ENCODE measurements around the gene UBXN11.
"Not testable (repeated sequence)": the region's sequence is repeated elsewhere in the genome, so short reads cannot be mapped to it uniquely, and the experiment has no call there.

UBXN11 gene

GRCh38 chr1:26321315-26322041 lies 15.0 kb upstream of the UBXN11 start:
- Histone ChIP-seq H3K9me3 (ENCODE audit: control insufficient read depth, insufficient read depth, low read length) (no peaks in the 10 kb centered on the region), H3K27me3 (ENCODE audit: control insufficient read depth, insufficient read depth, low read length) (no peaks in the 10 kb centered on the region), H3K36me3 (ENCODE audit: control insufficient read depth, insufficient read depth, low read length) (peaks cover 9% of the 10 kb centered on the region; the same call in 1 of the 2 replicates), H3K27ac (ENCODE audit: low read length) (no peak overlapping the region), H3K4me1 (ENCODE audit: control insufficient read depth, insufficient read depth, low read length) (peaks cover 3% of the 10 kb centered on the region; the same call in 1 of the 2 replicates), H3K4me3 (ENCODE audit: low read length) (no peak overlapping the region)
- no CpG with 5 or more reads among the region's 16 CpGs for WGBS (ENCODE audit: insufficient coverage, insufficient read length)
- DNase-seq (ENCODE audit: low read depth, low spot score): peak; percentile 71

GRCh38 chr1:26320896-26321295 lies 14.5 kb upstream of the UBXN11 start:
- no CpG with 5 or more reads among the region's 2 CpGs for WGBS (ENCODE audit: insufficient coverage, insufficient read length)

GRCh38 chr1:26318338-26319064 lies 12.1 kb upstream of the UBXN11 start:
- no peak overlapping the region for H3K27ac ChIP-seq (ENCODE audit: low read length)
- DNase-seq (ENCODE audit: low read depth, low spot score): no peak
- H3K27me3 ChIP-seq (ENCODE audit: control insufficient read depth, insufficient read depth, low read length): no peaks in the 10 kb centered on the region
- H3K4me3 ChIP-seq (ENCODE audit: low read length): no peak overlapping the region
- no CpG with 5 or more reads among the region's 9 CpGs for WGBS (ENCODE audit: insufficient coverage, insufficient read length)
- peaks cover 2% of the 10 kb centered on the region; the same call in 1 of the 2 replicates for H3K36me3 ChIP-seq (ENCODE audit: control insufficient read depth, insufficient read depth, low read length)
- H3K4me1 ChIP-seq (ENCODE audit: control insufficient read depth, insufficient read depth, low read length): peaks cover 3% of the 10 kb centered on the region; the same call in 1 of the 2 replicates
- no peaks in the 10 kb centered on the region for H3K9me3 ChIP-seq (ENCODE audit: control insufficient read depth, insufficient read depth, low read length)

More at GRCh38 chr1:26320896-26321295, 14.5 kb upstream of the UBXN11 start:
- H3K9me3 ChIP-seq (ENCODE audit: control insufficient read depth, insufficient read depth, low read length): no peaks in the 10 kb centered on the region
- no peaks in the 10 kb centered on the region for H3K27me3 ChIP-seq (ENCODE audit: control insufficient read depth, insufficient read depth, low read length)
- no peak overlapping the region for H3K27ac ChIP-seq (ENCODE audit: low read length)
- no peak for DNase-seq (ENCODE audit: low read depth, low spot score)
- H3K36me3 ChIP-seq (ENCODE audit: control insufficient read depth, insufficient read depth, low read length): peaks cover 9% of the 10 kb centered on the region; the same call in 1 of the 2 replicates
- peaks cover 3% of the 10 kb centered on the region; the same call in 1 of the 2 replicates for H3K4me1 ChIP-seq (ENCODE audit: control insufficient read depth, insufficient read depth, low read length)
- no peak overlapping the region for H3K4me3 ChIP-seq (ENCODE audit: low read length)

- Histone ChIP-seq H3K4me3 (ENCODE audit: low read length) (no peak within 1 kb of the TSS), H3K4me1 (ENCODE audit: control insufficient read depth, insufficient read depth, low read length) (peaks cover 3% of the 10 kb centered on the region; the same call in 1 of the 2 replicates), H3K36me3 (ENCODE audit: control insufficient read depth, insufficient read depth, low read length) (0 out of 2 replicates have a peak, but pooled peaks cover 2% of the 10 kb centered on the region), H3K27me3 (ENCODE audit: control insufficient read depth, insufficient read depth, low read length) (no peaks in the 10 kb centered on the region), H3K9me3 (ENCODE audit: control insufficient read depth, insufficient read depth, low read length) (no peaks in the 10 kb centered on the region), H3K27ac (ENCODE audit: low read length) (no peak within 1 kb of the TSS)
- no CpG with 5 or more reads among the region's 12 CpGs for WGBS (ENCODE audit: insufficient coverage, insufficient read length)
- DNase-seq (ENCODE audit: low read depth, low spot score): no peak
Observed at GRCh38 chr1:26317612-26318337, 11.3 kb upstream of the UBXN11 start, which contains the start of gene CD52. TSS of gene CD52 (plus strand) at chr1:26317958. CDS start at chr1:26318018, 60 bp downstream.

GRCh38 chr1:26317146-26317545 lies 10.7 kb upstream of the UBXN11 start:
- 0 out of 2 replicates have a peak, but pooled peaks cover under 1% of the 10 kb centered on the region for H3K36me3 ChIP-seq (ENCODE audit: control insufficient read depth, insufficient read depth, low read length)
- WGBS (ENCODE audit: insufficient coverage, insufficient read length): no CpG with 5 or more reads among the region's 2 CpGs
- H3K9me3 ChIP-seq (ENCODE audit: control insufficient read depth, insufficient read depth, low read length): no peaks in the 10 kb centered on the region
- H3K4me1 ChIP-seq (ENCODE audit: control insufficient read depth, insufficient read depth, low read length): peaks cover 3% of the 10 kb centered on the region; the same call in 1 of the 2 replicates
- no peak overlapping the region for H3K27ac ChIP-seq (ENCODE audit: low read length)
- H3K27me3 ChIP-seq (ENCODE audit: control insufficient read depth, insufficient read depth, low read length): no peaks in the 10 kb centered on the region
- no peak for DNase-seq (ENCODE audit: low read depth, low spot score)
- H3K4me3 ChIP-seq (ENCODE audit: low read length): no peak overlapping the region

GRCh38 chr1:26315874-26316850 lies 9.7 kb upstream of the UBXN11 start:
- WGBS (ENCODE audit: insufficient coverage, insufficient read length): no CpG with 5 or more reads among the region's 8 CpGs
- no peak overlapping the region for H3K4me3 ChIP-seq (ENCODE audit: low read length)
- no peaks in the 10 kb centered on the region for H3K9me3 ChIP-seq (ENCODE audit: control insufficient read depth, insufficient read depth, low read length)
- no peak overlapping the region for H3K27ac ChIP-seq (ENCODE audit: low read length)
- DNase-seq (ENCODE audit: low read depth, low spot score): no peak
- H3K27me3 ChIP-seq (ENCODE audit: control insufficient read depth, insufficient read depth, low read length): no peaks in the 10 kb centered on the region
- H3K36me3 ChIP-seq (ENCODE audit: control insufficient read depth, insufficient read depth, low read length): no peaks in the 10 kb centered on the region
- H3K4me1 ChIP-seq (ENCODE audit: control insufficient read depth, insufficient read depth, low read length): peaks cover 3% of the 10 kb centered on the region; the same call in 1 of the 2 replicates

- H3K4me3 ChIP-seq (ENCODE audit: low read length): no peak overlapping the region
- H3K27me3 ChIP-seq (ENCODE audit: control insufficient read depth, insufficient read depth, low read length): no peaks in the 10 kb centered on the region
- H3K27ac ChIP-seq (ENCODE audit: low read length): no peak overlapping the region
- no CpG with 5 or more reads among the region's 5 CpGs for WGBS (ENCODE audit: insufficient coverage, insufficient read length)
- DNase-seq (ENCODE audit: low read depth, low spot score): no peak
- peaks cover 3% of the 10 kb centered on the region; the same call in 1 of the 2 replicates for H3K4me1 ChIP-seq (ENCODE audit: control insufficient read depth, insufficient read depth, low read length)
- no peaks in the 10 kb centered on the region for H3K36me3 ChIP-seq (ENCODE audit: control insufficient read depth, insufficient read depth, low read length)
- H3K9me3 ChIP-seq (ENCODE audit: control insufficient read depth, insufficient read depth, low read length): no peaks in the 10 kb centered on the region
Observed at GRCh38 chr1:26314501-26314900, 8.1 kb upstream of the UBXN11 start.

GRCh38 chr1:26307966-26308899 lies 1.8 kb upstream of the UBXN11 start:
- H3K27ac ChIP-seq (ENCODE audit: low read length); DNase-seq (ENCODE audit: low read depth, low spot score); H3K27me3 ChIP-seq (ENCODE audit: control insufficient read depth, insufficient read depth, low read length); H3K4me1 ChIP-seq (ENCODE audit: control insufficient read depth, insufficient read depth, low read length); H3K4me3 ChIP-seq (ENCODE audit: low read length); H3K9me3 ChIP-seq (ENCODE audit: control insufficient read depth, insufficient read depth, low read length); H3K36me3 ChIP-seq (ENCODE audit: control insufficient read depth, insufficient read depth, low read length): not testable (repeated sequence)
- WGBS (ENCODE audit: insufficient coverage, insufficient read length): no CpG with 5 or more reads among the region's 21 CpGs

GRCh38 chr1:26307363-26307781 lies 936 bp upstream of the UBXN11 start:
- Histone ChIP-seq H3K27ac (ENCODE audit: low read length) (no peak overlapping the region), H3K9me3 (ENCODE audit: control insufficient read depth, insufficient read depth, low read length) (no peaks in the 10 kb centered on the region), H3K4me3 (ENCODE audit: low read length) (no peak overlapping the region), H3K36me3 (ENCODE audit: control insufficient read depth, insufficient read depth, low read length) (no peaks in the 10 kb centered on the region), H3K4me1 (ENCODE audit: control insufficient read depth, insufficient read depth, low read length) (0 out of 2 replicates have a peak, but pooled peaks cover 1% of the 10 kb centered on the region), H3K27me3 (ENCODE audit: control insufficient read depth, insufficient read depth, low read length) (no peaks in the 10 kb centered on the region)
- no peak for DNase-seq (ENCODE audit: low read depth, low spot score)
- no CpG with 5 or more reads among the region's 6 CpGs for WGBS (ENCODE audit: insufficient coverage, insufficient read length)
